Trophoblast cell (in vitro differentiated cells and primary cell): Measurements from ENCODE around the gene TTLL10.
A peak's percentile ranks its signal among the peaks of the same experiment; 100 is the strongest.

Experiments used
- DNase-seq, 2 donors: peaks; one replicate each; pipeline ENCODE4 v3.0.0-alpha.2; 2016
- H2AFZ ChIP-seq: 2 replicates; pipeline ENCODE4 v1.6.1; 2013; ENCODE audit warnings: low read length, moderate library complexity, mild to moderate bottlenecking; ENCODE audit not compliant: insufficient read depth, poor library complexity
- H2AK5ac ChIP-seq: 2 replicates; pipeline ENCODE4 v1.6.1; 2013; ENCODE audit warnings: mild to moderate bottlenecking, low read length
- H2BK120ac ChIP-seq: 2 replicates; pipeline ENCODE4 v1.6.1; 2013; ENCODE audit warnings: low read length, mild to moderate bottlenecking, moderate library complexity; ENCODE audit not compliant: insufficient read depth, poor library complexity
- H2BK12ac ChIP-seq: 2 replicates; pipeline ENCODE4 v1.6.1; 2013; ENCODE audit warnings: mild to moderate bottlenecking, low read length, moderate library complexity
- H2BK5ac ChIP-seq: 2 replicates; pipeline ENCODE4 v1.6.1; 2013; ENCODE audit warnings: low read length, low read depth, moderate library complexity, mild to moderate bottlenecking; ENCODE audit not compliant: poor library complexity
- H3K14ac ChIP-seq: 2 replicates; pipeline ENCODE4 v1.6.1; 2013; ENCODE audit warnings: mild to moderate bottlenecking, low read length
- H3K18ac ChIP-seq: 2 replicates; pipeline ENCODE4 v1.6.1; 2013; ENCODE audit warnings: mild to moderate bottlenecking, low read length
- H3K23ac ChIP-seq: 2 replicates; pipeline ENCODE4 v1.6.1; 2013; ENCODE audit warnings: low read length
- H3K27ac ChIP-seq: 2 replicates; pipeline ENCODE4 v1.5.1; 2013; ENCODE audit warnings: low read depth, mild to moderate bottlenecking, inconsistent platforms, low read length, moderate library complexity
- H3K27me3 ChIP-seq: 2 replicates; pipeline ENCODE4 v1.6.1; 2013; ENCODE audit warnings: inconsistent platforms, mild to moderate bottlenecking, low read length, moderate library complexity; ENCODE audit not compliant: insufficient read depth
- H3K36me3 ChIP-seq, 2 experiments: 1 replicate in 1 of 2; 2 replicates in 1 of 2; pipeline ENCODE4 v1.6.1; 2013; ENCODE audit warnings: low read length in 2 of 2, mild to moderate bottlenecking in 2 of 2, moderate library complexity in 1 of 2; ENCODE audit not compliant: insufficient read depth in 2 of 2, control insufficient read depth in 1 of 2
- H3K4ac ChIP-seq: 2 replicates; pipeline ENCODE4 v1.6.1; 2013; ENCODE audit warnings: low read depth, mild to moderate bottlenecking, low read length, moderate library complexity
- H3K4me1 ChIP-seq, 2 experiments: 1 replicate in 1 of 2; 2 replicates in 1 of 2; pipeline ENCODE4 v1.6.1; 2013; ENCODE audit warnings: low read length in 2 of 2, mild to moderate bottlenecking in 2 of 2, moderate library complexity in 1 of 2; ENCODE audit not compliant: insufficient read depth in 2 of 2, control insufficient read depth in 1 of 2
- H3K4me2 ChIP-seq: 2 replicates; pipeline ENCODE4 v1.6.1; 2013; ENCODE audit warnings: inconsistent platforms, mild to moderate bottlenecking, low read length, moderate library complexity
- H3K4me3 ChIP-seq: 2 replicates; pipeline ENCODE4 v1.5.1; 2013; ENCODE audit warnings: mild to moderate bottlenecking, low read depth, low read length, inconsistent platforms
- H3K79me1 ChIP-seq: one replicate; pipeline ENCODE4 v1.6.1; 2013; ENCODE audit warnings: low read length
- H3K79me2 ChIP-seq: 2 replicates; pipeline ENCODE4 v1.6.1; 2013; ENCODE audit warnings: low read length, mild to moderate bottlenecking; ENCODE audit not compliant: control insufficient read depth, insufficient read depth, poor library complexity
- H3K9ac ChIP-seq: 2 replicates; pipeline ENCODE4 v1.6.1; 2013; ENCODE audit warnings: mild to moderate bottlenecking, low read length
- H3K9me3 ChIP-seq: 2 replicates; pipeline ENCODE4 v1.6.1; 2013; ENCODE audit warnings: low read depth, mild to moderate bottlenecking, control low read depth, inconsistent platforms, low read length; ENCODE audit not compliant: insufficient read depth
- H4K12ac ChIP-seq: 2 replicates; pipeline ENCODE4 v1.6.1; 2013; ENCODE audit warnings: low read depth, mild to moderate bottlenecking, low read length, moderate library complexity
- H4K8ac ChIP-seq: 2 replicates; pipeline ENCODE4 v1.6.1; 2013; ENCODE audit warnings: low read depth, mild to moderate bottlenecking, low read length, moderate library complexity
- H4K91ac ChIP-seq: one replicate; pipeline ENCODE4 v1.6.1; 2013; ENCODE audit warnings: low read depth, mild to moderate bottlenecking, low read length, moderate library complexity
- WGBS: extraction: QIAGEN DNeasy Blood & Tissue Kit; methylation state at CpG from one replicate; pipeline ENCODE4 v1.1.7; 2013; ENCODE audit warnings: missing lambda C conversion rate; ENCODE audit not compliant: insufficient read length, insufficient coverage; ENCODE audit errors: extremely low coverage; 5-methylcytosine and 5-hydroxymethylcytosine counted together

TTLL10 gene

DNA sequence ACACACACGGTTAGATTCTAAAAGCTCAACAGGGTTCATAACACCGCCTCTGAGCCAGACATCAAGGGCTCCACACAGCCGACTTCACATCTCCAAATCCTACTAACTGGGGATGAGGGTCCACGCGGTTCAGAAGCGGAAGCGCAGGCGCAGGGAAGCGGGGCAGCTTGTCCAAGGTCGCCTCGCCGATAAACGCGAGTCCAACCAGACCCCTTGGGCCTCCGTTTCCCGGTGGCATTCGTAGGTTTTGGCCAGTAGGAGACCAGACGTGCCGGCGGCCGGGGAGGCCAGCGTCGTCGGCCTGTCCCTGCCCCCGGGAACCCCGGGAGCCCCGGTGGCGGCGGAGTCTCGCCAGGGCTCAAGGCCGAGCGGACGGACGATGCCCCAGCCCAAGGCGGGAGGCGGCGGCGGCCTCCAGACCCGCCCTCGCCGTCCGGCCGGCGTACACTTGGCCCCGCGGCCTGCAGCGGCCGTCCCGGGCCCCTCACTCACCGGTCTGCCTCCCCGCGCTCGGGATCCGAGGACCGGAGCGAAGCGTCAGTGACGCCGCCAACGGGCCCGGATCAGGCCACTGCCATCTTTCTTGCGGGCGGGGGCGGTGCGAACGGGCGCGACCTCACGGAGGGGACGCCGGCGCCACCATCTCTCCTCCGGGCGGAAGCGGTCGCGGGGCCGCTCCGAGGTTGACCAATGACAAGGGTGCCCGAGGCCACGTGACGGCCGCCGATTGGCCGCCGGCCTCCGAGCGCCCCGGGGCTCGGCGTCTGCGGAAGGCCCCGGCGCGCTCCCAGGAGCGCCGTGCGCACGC is 57.9 kb downstream of the TTLL10 start, which contains the start of gene SDF4:
Gene SDF4, minus strand, starts transcription at position 602 of the 808 bp plus-strand sequence. CDS start 3,229 bp downstream, outside the sequence.
- no peak within 1 kb of the TSS for H3K23ac ChIP-seq
- peak within 1 kb of the TSS; percentile 96 for H3K14ac ChIP-seq
- H3K79me2 ChIP-seq, result peaks cover 14% of the 10 kb centered on the region
- H3K4me1 ChIP-seq, result peaks cover 16% of the 10 kb centered on the region in 2 experiments
- H2BK12ac ChIP-seq, result peak within 1 kb of the TSS; percentile 16
- H3K4me3 ChIP-seq, result peak within 1 kb of the TSS; percentile 95
- H3K27me3 ChIP-seq, result no peaks in the 10 kb centered on the region
- peak within 1 kb of the TSS; percentile 79 for H3K27ac ChIP-seq
- H3K4me2 ChIP-seq, result peak within 1 kb of the TSS; percentile 91
- peak within 1 kb of the TSS; percentile 96 for H3K9ac ChIP-seq
- H4K91ac ChIP-seq, result peak within 1 kb of the TSS; percentile 96
- H3K4ac ChIP-seq, result peak within 1 kb of the TSS; percentile 85
- no CpG with 5 or more reads among the region's 99 CpGs for WGBS
- H2BK120ac ChIP-seq, result peak within 1 kb of the TSS; percentile 94
- peak; percentile 97 to 99 for DNase-seq
- H3K36me3 ChIP-seq, result peaks cover 33 to 38% of the 10 kb centered on the region in 2 experiments
- H4K8ac ChIP-seq, result peak within 1 kb of the TSS; percentile 97
- H3K9me3 ChIP-seq, result peaks cover 12% of the 10 kb centered on the region
- H4K12ac ChIP-seq, result peak within 1 kb of the TSS; percentile 96
- H2AK5ac ChIP-seq, result peak within 1 kb of the TSS; percentile 100
- peak within 1 kb of the TSS; percentile 74 for H2BK5ac ChIP-seq
- H3K18ac ChIP-seq, result peak within 1 kb of the TSS; percentile 96
- peaks cover 10% of the 10 kb centered on the region for H3K79me1 ChIP-seq
- peak within 1 kb of the TSS; percentile 99 for H2AFZ ChIP-seq

DNA sequence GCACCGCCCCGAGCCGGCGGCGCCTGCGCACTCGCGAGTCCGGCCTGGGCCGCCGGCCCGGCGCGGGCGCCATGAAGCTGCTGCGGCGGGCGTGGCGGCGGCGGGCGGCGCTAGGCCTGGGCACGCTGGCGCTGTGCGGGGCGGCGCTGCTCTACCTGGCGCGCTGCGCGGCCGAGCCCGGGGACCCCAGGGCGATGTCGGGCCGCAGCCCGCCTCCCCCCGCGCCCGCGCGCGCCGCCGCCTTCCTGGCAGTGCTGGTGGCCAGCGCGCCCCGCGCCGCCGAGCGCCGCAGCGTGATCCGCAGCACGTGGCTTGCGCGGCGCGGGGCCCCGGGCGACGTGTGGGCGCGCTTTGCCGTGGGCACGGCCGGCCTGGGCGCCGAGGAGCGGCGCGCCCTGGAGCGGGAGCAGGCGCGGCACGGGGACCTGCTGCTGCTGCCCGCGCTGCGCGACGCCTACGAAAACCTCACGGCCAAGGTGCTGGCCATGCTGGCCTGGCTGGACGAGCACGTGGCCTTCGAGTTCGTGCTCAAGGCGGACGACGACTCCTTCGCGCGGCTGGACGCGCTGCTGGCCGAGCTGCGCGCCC is 58.6 kb downstream of the TTLL10 start, which contains the start of gene B3GALT6:
Gene B3GALT6, plus strand, starts transcription at position 30 of the 588 bp plus-strand sequence. Its CDS starts 42 bp downstream, at position 72.
- Histone ChIP-seq H2AK5ac (peak within 1 kb of the TSS; percentile 100), H3K4me1 (peaks cover 16 to 18% of the 10 kb centered on the region in 2 experiments), H2BK5ac (peak within 1 kb of the TSS; percentile 74), H3K4me3 (peak within 1 kb of the TSS; percentile 95), H4K8ac (peak within 1 kb of the TSS; percentile 97), H3K14ac (peak within 1 kb of the TSS; percentile 96), H2AFZ (peak within 1 kb of the TSS; percentile 99), H3K23ac (no peak within 1 kb of the TSS), H3K79me2 (peaks cover 14% of the 10 kb centered on the region), H3K27me3 (no peaks in the 10 kb centered on the region), H3K4ac (peak within 1 kb of the TSS; percentile 85), H2BK120ac (peak within 1 kb of the TSS; percentile 94), H3K18ac (peak within 1 kb of the TSS; percentile 96), H3K27ac (peak within 1 kb of the TSS; percentile 79), H3K4me2 (peak within 1 kb of the TSS; percentile 91), H3K79me1 (peaks cover 10% of the 10 kb centered on the region), H3K9me3 (peaks cover 12% of the 10 kb centered on the region), H3K9ac (peak within 1 kb of the TSS; percentile 96), H4K91ac (peak within 1 kb of the TSS; percentile 96), H4K12ac (peak within 1 kb of the TSS; percentile 96), H2BK12ac (peak within 1 kb of the TSS; percentile 16), H3K36me3 (peaks cover 27 to 32% of the 10 kb centered on the region in 2 experiments)
- DNase-seq, result no peak
- WGBS, result no CpG with 5 or more reads among the region's 100 CpGs

DNA sequence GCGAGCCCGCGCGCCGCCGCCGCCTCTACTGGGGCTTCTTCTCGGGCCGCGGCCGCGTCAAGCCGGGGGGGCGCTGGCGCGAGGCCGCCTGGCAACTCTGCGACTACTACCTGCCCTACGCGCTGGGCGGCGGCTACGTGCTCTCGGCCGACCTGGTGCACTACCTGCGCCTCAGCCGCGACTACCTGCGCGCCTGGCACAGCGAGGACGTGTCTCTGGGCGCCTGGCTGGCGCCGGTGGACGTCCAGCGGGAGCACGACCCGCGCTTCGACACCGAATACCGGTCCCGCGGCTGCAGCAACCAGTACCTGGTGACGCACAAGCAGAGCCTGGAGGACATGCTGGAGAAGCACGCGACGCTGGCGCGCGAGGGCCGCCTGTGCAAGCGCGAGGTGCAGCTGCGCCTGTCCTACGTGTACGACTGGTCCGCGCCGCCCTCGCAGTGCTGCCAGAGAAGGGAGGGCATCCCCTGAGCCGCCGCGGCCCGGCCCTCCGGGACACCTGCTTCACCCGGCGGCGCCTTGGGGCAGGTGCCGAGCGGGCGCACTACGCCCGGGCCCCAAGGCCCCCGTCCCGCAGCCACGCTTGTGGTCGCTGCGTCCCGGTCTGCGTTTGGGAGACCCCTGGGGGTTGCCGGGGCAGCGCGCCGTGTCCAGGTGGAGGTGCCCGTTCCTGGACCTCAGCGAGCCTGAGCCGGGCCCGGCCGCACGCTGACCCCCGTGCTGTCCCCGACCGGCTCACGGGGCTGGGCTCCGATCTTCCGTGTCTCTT is 59.3 kb downstream of the TTLL10 start:
- Histone ChIP-seq H3K23ac (no peak overlapping the region), H4K8ac (peak overlapping the region; percentile 97), H3K4me1 (peaks cover 16 to 21% of the 10 kb centered on the region in 2 experiments), H3K4me3 (peak overlapping the region; percentile 1), H3K27ac (no peak overlapping the region), H3K79me1 (peaks cover 10% of the 10 kb centered on the region), H3K9me3 (peaks cover 12% of the 10 kb centered on the region), H2BK12ac (peak overlapping the region; percentile 16), H2AK5ac (peak overlapping the region; percentile 100), H3K36me3 (peaks cover 20 to 26% of the 10 kb centered on the region in 2 experiments), H2BK120ac (no peak overlapping the region), H3K4ac (peak overlapping the region; percentile 55), H3K18ac (peak overlapping the region; percentile 86), H3K79me2 (peaks cover 14% of the 10 kb centered on the region), H4K12ac (peak overlapping the region; percentile 78), H2BK5ac (no peak overlapping the region), H3K27me3 (no peaks in the 10 kb centered on the region), H3K14ac (peak overlapping the region; percentile 24), H3K4me2 (peak overlapping the region; percentile 87), H4K91ac (peak overlapping the region; percentile 95), H3K9ac (no peak overlapping the region), H2AFZ (peak overlapping the region; percentile 97)
- no CpG with 5 or more reads among the region's 98 CpGs for WGBS
- DNase-seq, result no peak

DNA sequence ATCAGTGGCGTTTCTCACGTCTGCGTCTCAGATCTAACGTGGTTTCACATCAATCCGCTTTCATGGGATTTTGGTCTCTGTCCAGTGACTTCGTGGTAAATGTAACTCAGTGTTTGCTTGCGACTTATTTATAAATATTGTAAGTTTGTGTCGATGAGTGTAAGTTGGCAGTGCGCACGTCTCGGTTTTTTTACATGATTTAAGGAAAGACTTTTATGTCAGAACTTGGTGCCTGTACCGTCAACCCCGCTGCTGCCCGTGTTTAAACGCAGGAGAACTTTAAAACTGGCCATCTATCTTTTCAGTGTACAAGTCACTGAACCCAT is 59.9 kb downstream of the TTLL10 start:
- H2AK5ac ChIP-seq, result no peak overlapping the region
- no peak overlapping the region for H3K27ac ChIP-seq
- no peak overlapping the region for H3K9ac ChIP-seq
- no peak overlapping the region for H3K18ac ChIP-seq
- no peak for DNase-seq
- H4K8ac ChIP-seq, result no peak overlapping the region
- no peak overlapping the region for H3K4me2 ChIP-seq
- no CpG with 5 or more reads among the region's 15 CpGs for WGBS
- H3K4me1 ChIP-seq, result peaks cover 16 to 27% of the 10 kb centered on the region in 2 experiments
- H3K4me3 ChIP-seq, result no peak overlapping the region
- no peak overlapping the region for H4K91ac ChIP-seq
- H2AFZ ChIP-seq, result no peak overlapping the region
- no peaks in the 10 kb centered on the region for H3K27me3 ChIP-seq
- peaks cover 15 to 20% of the 10 kb centered on the region in 2 experiments for H3K36me3 ChIP-seq
- H3K79me2 ChIP-seq, result peaks cover 14% of the 10 kb centered on the region
- H2BK120ac ChIP-seq, result no peak overlapping the region
- H3K79me1 ChIP-seq, result peaks cover 13% of the 10 kb centered on the region
- no peak overlapping the region for H3K14ac ChIP-seq
- no peak overlapping the region for H4K12ac ChIP-seq
- H2BK12ac ChIP-seq, result no peak overlapping the region
- H3K9me3 ChIP-seq, result peaks cover 12% of the 10 kb centered on the region
- no peak overlapping the region for H3K4ac ChIP-seq
- H3K23ac ChIP-seq, result no peak overlapping the region
- H2BK5ac ChIP-seq, result no peak overlapping the region
